Sigmoid colon (tissue), 7 donors: ENCODE measurements around the gene TSKU. TPM values are rescaled to one million over a fixed set of nuclear protein-coding genes. Genes with fewer than 3 reads are reported as not detected.

Experiments used
- DNase-seq: peaks from one replicate; pipeline ENCODE4 v3.0.0-alpha.2; 2019
- H3K27ac ChIP-seq, 4 donors: fragments of 200-600 bp; sonication (generic); one replicate each; pipeline ENCODE4 v1.5.1; 2016 to 2019; ENCODE audit warnings: mild to moderate bottlenecking in 1 of 4
- H3K27me3 ChIP-seq, 3 donors: fragments of 200-600 bp; sonication (generic); one replicate each; pipeline ENCODE4 v1.5.1; 2019; ENCODE audit warnings: mild to moderate bottlenecking in 1 of 3
- H3K36me3 ChIP-seq, 4 donors: fragments of 200-600 bp; sonication (generic); one replicate each; pipeline ENCODE4 v1.5.1; 2016 to 2019
- H3K4me1 ChIP-seq, 4 donors: fragments of 200-600 bp; sonication (generic); one replicate each; pipeline ENCODE4 v1.5.1; 2017 to 2019
- H3K4me3 ChIP-seq, 4 donors: fragments of 200-600 bp; sonication (generic); one replicate each; pipeline ENCODE4 v1.5.1; 2017 to 2019; ENCODE audit warnings: mild to moderate bottlenecking in 2 of 4, moderate library complexity in 1 of 4
- H3K9me3 ChIP-seq, 4 donors: fragments of 200-600 bp in 3 of 4; sonication (generic) in 3 of 4; one replicate each; pipeline versions ENCODE4 v1.5.1 to v1.6.1; 2013 to 2019
- EP300 ChIP-seq, 4 donors: sonication (generic); formaldehyde crosslinking; IDR thresholded peaks; one replicate each; pipeline ENCODE4 v1.6.1; 2017; ENCODE audit warnings: antibody characterized with exemption in 4 of 4
- POLR2A ChIP-seq, 2 donors: fragments of 450-650 bp; IDR thresholded peaks; one replicate each; pipeline ENCODE4 v1.6.1; 2016; ENCODE audit warnings: antibody characterized with exemption in 2 of 2, mild to moderate bottlenecking in 2 of 2, moderate library complexity in 2 of 2
- POLR2AphosphoS5 ChIP-seq, 4 donors: sonication (generic); formaldehyde crosslinking; IDR thresholded peaks; one replicate each; pipeline ENCODE4 v1.6.1; 2017; ENCODE audit warnings: antibody characterized with exemption in 4 of 4
- WGBS, 2 donors: extraction: QIAGEN DNeasy Blood & Tissue Kit; methylation state at CpG; one replicate each; pipeline ENCODE4 v1.1.7; 2013; 5-methylcytosine and 5-hydroxymethylcytosine counted together
- intact Hi-C: fragments of 100-400 bp; cut with DNase I; formaldehyde crosslinking; loops from one replicate; pipeline ENCODE4 v1.15.1; 2023
- polyA plus RNA-seq, 3 donors: library from polyadenylated mRNA; stranded (reverse); fragments of 200-250 nt; gene quantifications; one replicate each; pipeline ENCODE4 v1.2.3, GENCODE V29; 2013
- total RNA-seq, 4 donors: library from RNA; depleted of rRNA; stranded (reverse); fragments of >200 nt; gene quantifications; one replicate each; pipeline ENCODE4 v1.1.0, GENCODE V29; 2016
- TF ChIP-seq, protein P1 (sequence below), 4 experiments: fragments of 450-650 bp in 3 of 4; fragments of 200-600 bp in 1 of 4; IDR thresholded peaks; one replicate each; pipeline ENCODE4 v1.5.1; 2016 to 2019; ENCODE audit warnings: antibody characterized with exemption in 4 of 4, mild to moderate bottlenecking in 3 of 4, moderate library complexity in 2 of 4
- donor health status: healthy with polysubstance abuse.
- donor health status: Bipolar disorder and iron deficiency.
- donor health status: healthy.

Gene TSKU
- total and polyA plus RNA-seq, 7 donors, result 12.8 to 24.6 (median 20.4) TPM

DNA sequence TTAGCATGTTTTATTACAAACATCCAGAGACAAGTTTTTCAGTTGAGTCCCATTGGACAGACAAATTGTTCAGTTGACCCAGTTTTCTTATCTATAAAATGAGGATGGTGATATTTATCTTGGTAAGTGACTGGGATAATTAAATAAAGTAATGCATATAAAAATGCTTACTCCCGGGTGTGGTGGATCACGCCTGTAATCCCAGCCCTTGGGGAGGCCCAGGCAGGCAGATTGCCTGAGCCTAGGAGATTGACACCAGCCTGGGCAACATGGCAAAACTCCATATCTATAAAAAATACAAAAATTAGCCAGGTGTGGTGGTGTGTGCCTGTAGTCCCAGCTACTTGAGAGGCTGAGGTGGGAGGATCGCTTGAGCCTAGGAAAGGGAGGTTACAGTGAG is 61.9 kb downstream of the TSKU start:
- WGBS, 2 donors, result 47 to 81% methylated on average over 3 of the region's 3 CpGs

DNA sequence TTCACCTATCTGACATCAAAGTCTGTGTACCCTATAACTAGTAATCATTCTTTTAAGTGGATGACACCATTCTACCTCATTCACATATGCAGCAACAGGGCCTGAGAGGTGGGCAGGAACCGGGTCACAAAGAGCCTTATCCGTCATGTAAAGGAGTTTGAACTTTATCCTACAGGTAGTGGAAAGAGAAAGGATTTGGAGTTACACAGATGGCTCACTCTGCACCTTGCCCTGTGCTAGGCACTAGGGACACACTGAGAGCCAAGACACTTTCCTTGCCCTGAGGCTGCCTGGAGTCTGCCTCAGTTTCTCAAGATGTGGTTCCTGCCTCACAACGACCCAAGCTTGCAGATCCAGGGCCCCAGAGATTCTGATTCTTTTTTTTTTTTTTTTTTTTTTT is 63.3 kb downstream of the TSKU start:
- Histone ChIP-seq H3K9me3 (no peaks in the 10 kb centered on the region), H3K27ac (no peak overlapping the region), H3K36me3 (no peaks in the 10 kb centered on the region), H3K27me3 (no peaks in the 10 kb centered on the region), H3K4me3 (no peak overlapping the region), H3K4me1 (peaks cover 0 to 9% (median 0%) of the 10 kb centered on the region in 4 donors)
- WGBS, 2 donors, result 62 to 86% methylated on average over 3 of the region's 3 CpGs
- intact Hi-C loops, result no loop called here
- no peak for DNase-seq
- TF ChIP-seq, protein P1, sequence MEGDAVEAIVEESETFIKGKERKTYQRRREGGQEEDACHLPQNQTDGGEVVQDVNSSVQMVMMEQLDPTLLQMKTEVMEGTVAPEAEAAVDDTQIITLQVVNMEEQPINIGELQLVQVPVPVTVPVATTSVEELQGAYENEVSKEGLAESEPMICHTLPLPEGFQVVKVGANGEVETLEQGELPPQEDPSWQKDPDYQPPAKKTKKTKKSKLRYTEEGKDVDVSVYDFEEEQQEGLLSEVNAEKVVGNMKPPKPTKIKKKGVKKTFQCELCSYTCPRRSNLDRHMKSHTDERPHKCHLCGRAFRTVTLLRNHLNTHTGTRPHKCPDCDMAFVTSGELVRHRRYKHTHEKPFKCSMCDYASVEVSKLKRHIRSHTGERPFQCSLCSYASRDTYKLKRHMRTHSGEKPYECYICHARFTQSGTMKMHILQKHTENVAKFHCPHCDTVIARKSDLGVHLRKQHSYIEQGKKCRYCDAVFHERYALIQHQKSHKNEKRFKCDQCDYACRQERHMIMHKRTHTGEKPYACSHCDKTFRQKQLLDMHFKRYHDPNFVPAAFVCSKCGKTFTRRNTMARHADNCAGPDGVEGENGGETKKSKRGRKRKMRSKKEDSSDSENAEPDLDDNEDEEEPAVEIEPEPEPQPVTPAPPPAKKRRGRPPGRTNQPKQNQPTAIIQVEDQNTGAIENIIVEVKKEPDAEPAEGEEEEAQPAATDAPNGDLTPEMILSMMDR (IDR thresholded peaks at IDR 0.05), result no peak

More for the DNA sequence above, 61.9 kb downstream of the TSKU start:
- H3K4me3 ChIP-seq, result no peak overlapping the region
- H3K36me3 ChIP-seq, result no peaks in the 10 kb centered on the region
- H3K4me1 ChIP-seq, result no peaks in the 10 kb centered on the region
- intact Hi-C loops, result no loop called here
- TF ChIP-seq POLR2A (IDR thresholded peaks at IDR 0.05), result no peak
- TF ChIP-seq POLR2AphosphoS5 (IDR thresholded peaks at IDR 0.05), result no peak
- no peak for TF ChIP-seq EP300 (IDR thresholded peaks at IDR 0.05)
- TF ChIP-seq, protein P1 (IDR thresholded peaks at IDR 0.05), result no peak
- no peak overlapping the region for H3K27ac ChIP-seq
- no peak for DNase-seq
- H3K9me3 ChIP-seq, result no peaks in the 10 kb centered on the region
- H3K27me3 ChIP-seq, result no peaks in the 10 kb centered on the region

Other genes with a start within 250 kb of the TSKU start
- 10 to 100 TPM in 3 of 4 donors, 1 to 10 TPM in 1; 6.4 to 30.7 (median 16.2) TPM for gene LRRC32, start 112.6 kb upstream of the TSKU start, total RNA-seq
- 10 to 100 TPM in 1 of 3 donors, 1 to 10 TPM in 1, under 1 TPM in 1; 0.69 to 18.3 (median 1.8) TPM for gene LRRC32, start 112.6 kb upstream of the TSKU start, polyA plus RNA-seq
- gene ACER3, start 77.6 kb downstream of the TSKU start, total RNA-seq, result 10 to 100 TPM in 2 of 4 donors, 1 to 10 TPM in 2; 5.6 to 12.1 (median 10.4) TPM
- gene ACER3, start 77.6 kb downstream of the TSKU start, polyA plus RNA-seq, result 10 to 100 TPM in 1 of 3 donors, 1 to 10 TPM in 2; 7.4 to 13.2 (median 9.1) TPM